ENCODE measurements around the gene CACNA2D2.

The CACNA2D2 gene

GRCh38 chr3:50503504-50504342, at the start of gene CACNA2D2:
TSS of gene CACNA2D2 (minus strand) at chr3:50503634. CDS start at chr3:50503423, 211 bp downstream.
- no peaks in the 10 kb centered on the region for H3K36me3 ChIP-seq (ENCODE audit: insufficient read depth, low read length)
- H3K4me3 ChIP-seq (ENCODE audit: low read depth in 1 of 2, low read length in 2 of 2): no peak within 1 kb of the TSS
- TF ChIP-seq CTCF (IDR thresholded peaks at IDR 0.05; ENCODE audit: borderline replicate concordance, extremely low read depth, low read length, poor library complexity, severe bottlenecking) (no peak), EZH2 (IDR thresholded peaks at IDR 0.05; ENCODE audit: borderline replicate concordance, low read depth, low read length, severe bottlenecking) (no peak)
- peaks cover 58% of the 10 kb centered on the region for H3K27me3 ChIP-seq (ENCODE audit: insufficient read depth, low read length, poor library complexity)
- peaks cover 18% of the 10 kb centered on the region for H4K20me1 ChIP-seq (ENCODE audit: insufficient read depth, low read length)
- no peak within 1 kb of the TSS for H2AFZ ChIP-seq (ENCODE audit: low read depth, low read length)
- H3K27ac ChIP-seq (ENCODE audit: low read length): no peak within 1 kb of the TSS
- no peaks in the 10 kb centered on the region for H3K4me1 ChIP-seq (ENCODE audit: insufficient read depth, low read length)
- DNase-seq: peak; percentile 71
- peak within 1 kb of the TSS; percentile 44 for H3K4me2 ChIP-seq (ENCODE audit: insufficient read depth, low read length)
- no peak within 1 kb of the TSS for H3K9ac ChIP-seq (ENCODE audit: low read depth, low read length)
- H3K9me3 ChIP-seq (ENCODE audit: insufficient read depth, low read length, severe bottlenecking): no peaks in the 10 kb centered on the region
- no peaks in the 10 kb centered on the region for H3K79me2 ChIP-seq (ENCODE audit: insufficient read depth, low read length)
- peak; percentile 95 for ATAC-seq (ENCODE audit: insufficient read depth, low read depth)

GRCh38 chr3:50552598-50552997, 49.2 kb upstream of the CACNA2D2 start:
- Histone ChIP-seq H3K4me3 (ENCODE audit: low read depth in 1 of 2, low read length in 2 of 2) (no peak overlapping the region), H3K27me3 (ENCODE audit: insufficient read depth, low read length, poor library complexity) (no peaks in the 10 kb centered on the region), H3K4me2 (ENCODE audit: insufficient read depth, low read length) (no peak overlapping the region), H2AFZ (ENCODE audit: low read depth, low read length) (no peak overlapping the region), H3K27ac (ENCODE audit: low read length) (no peak overlapping the region), H3K79me2 (ENCODE audit: insufficient read depth, low read length) (no peaks in the 10 kb centered on the region), H3K9ac (ENCODE audit: low read depth, low read length) (no peak overlapping the region), H3K4me1 (ENCODE audit: insufficient read depth, low read length) (no peaks in the 10 kb centered on the region), H4K20me1 (ENCODE audit: insufficient read depth, low read length) (0 out of 2 replicates have a peak, but pooled peaks cover 4% of the 10 kb centered on the region), H3K36me3 (ENCODE audit: insufficient read depth, low read length) (no peaks in the 10 kb centered on the region), H3K9me3 (ENCODE audit: insufficient read depth, low read length, severe bottlenecking) (no peaks in the 10 kb centered on the region)
- no peak for TF ChIP-seq EZH2 (IDR thresholded peaks at IDR 0.05; ENCODE audit: borderline replicate concordance, low read depth, low read length, severe bottlenecking)
- ATAC-seq (ENCODE audit: insufficient read depth, low read depth): no peak
- DNase-seq: no peak

- Histone ChIP-seq H3K79me2 (ENCODE audit: insufficient read depth, low read length) (no peaks in the 10 kb centered on the region), H3K9ac (ENCODE audit: low read depth, low read length) (no peak overlapping the region), H3K27ac (ENCODE audit: low read length) (no peak overlapping the region), H3K4me3 (ENCODE audit: low read depth in 1 of 2, low read length in 2 of 2) (no peak overlapping the region), H4K20me1 (ENCODE audit: insufficient read depth, low read length) (0 out of 2 replicates have a peak, but pooled peaks cover 4% of the 10 kb centered on the region), H3K36me3 (ENCODE audit: insufficient read depth, low read length) (no peaks in the 10 kb centered on the region), H3K27me3 (ENCODE audit: insufficient read depth, low read length, poor library complexity) (no peaks in the 10 kb centered on the region), H3K4me1 (ENCODE audit: insufficient read depth, low read length) (no peaks in the 10 kb centered on the region), H3K4me2 (ENCODE audit: insufficient read depth, low read length) (no peak overlapping the region), H3K9me3 (ENCODE audit: insufficient read depth, low read length, severe bottlenecking) (no peaks in the 10 kb centered on the region), H2AFZ (ENCODE audit: low read depth, low read length) (no peak overlapping the region)
- ATAC-seq (ENCODE audit: insufficient read depth, low read depth): no peak
- TF ChIP-seq EZH2 (IDR thresholded peaks at IDR 0.05; ENCODE audit: borderline replicate concordance, low read depth, low read length, severe bottlenecking) (no peak), CTCF (IDR thresholded peaks at IDR 0.05; ENCODE audit: borderline replicate concordance, extremely low read depth, low read length, poor library complexity, severe bottlenecking) (peak; percentile 27)
- DNase-seq: no peak
Observed at GRCh38 chr3:50551681-50552435, 48.4 kb upstream of the CACNA2D2 start.

Measured in DND-41 (cell line).